ENCODE data around the gene ATF4.

The ATF4 gene

DNA sequence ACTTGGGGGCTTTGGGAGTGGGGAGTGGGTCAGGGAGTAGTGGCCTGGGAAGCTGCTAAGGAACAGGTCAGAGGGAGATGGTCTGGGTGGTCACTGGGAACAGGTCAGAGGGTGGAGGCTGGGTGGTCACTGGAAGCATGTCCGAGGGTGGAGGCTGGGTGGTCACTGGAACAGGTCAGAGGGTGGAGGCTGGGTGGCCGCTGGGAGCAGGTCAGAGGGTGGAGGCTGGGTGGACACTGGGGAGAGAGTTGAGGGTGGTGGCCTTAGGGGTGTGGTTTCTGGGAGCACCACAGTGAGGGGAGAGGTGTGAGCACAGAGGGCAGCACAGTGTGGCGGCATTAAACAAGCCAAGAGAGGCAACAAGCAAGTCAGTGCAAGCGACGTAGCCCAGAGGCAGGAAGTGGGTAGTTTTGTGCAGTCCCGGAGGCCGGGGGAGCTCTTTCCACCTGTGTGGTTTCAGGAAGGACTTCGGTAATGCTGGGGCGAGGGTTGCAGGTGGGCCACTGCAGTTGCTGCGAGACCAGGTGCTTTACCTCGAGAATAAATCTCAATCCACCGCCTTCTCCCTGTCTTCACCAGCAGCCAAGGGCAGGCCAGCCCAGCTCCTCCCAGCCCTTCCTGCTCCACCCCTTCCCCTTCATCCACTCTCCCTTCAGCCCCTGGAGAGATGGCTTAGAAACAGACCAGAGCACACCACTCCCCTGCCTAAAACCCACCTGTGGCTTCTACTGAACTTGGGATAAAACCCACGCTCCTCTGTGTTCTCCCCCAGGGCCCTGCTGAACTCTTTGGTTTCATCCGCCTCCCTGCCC is 47.0 kb downstream of the ATF4 start:
- TF ChIP-seq CREB1 (IDR thresholded peaks at IDR 0.05; ENCODE audit: low read depth) (no peak), NFIC (IDR thresholded peaks at IDR 0.05) (no peak), RAD21 (IDR thresholded peaks at IDR 0.05; ENCODE audit: low read depth) (no peak), YY1 (IDR thresholded peaks at IDR 0.05; ENCODE audit: low read depth) (no peak)
- TF ChIP-seq, protein P1, sequence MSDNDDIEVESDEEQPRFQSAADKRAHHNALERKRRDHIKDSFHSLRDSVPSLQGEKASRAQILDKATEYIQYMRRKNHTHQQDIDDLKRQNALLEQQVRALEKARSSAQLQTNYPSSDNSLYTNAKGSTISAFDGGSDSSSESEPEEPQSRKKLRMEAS (IDR thresholded peaks at IDR 0.05): no peak

GRCh38 chr22:39568278-39568981 is 48.1 kb downstream of the ATF4 start:
- TF ChIP-seq NFIC (IDR thresholded peaks at IDR 0.05) (no peak), YY1 (IDR thresholded peaks at IDR 0.05; ENCODE audit: low read depth) (no peak), CREB1 (IDR thresholded peaks at IDR 0.05; ENCODE audit: low read depth) (no peak), FOXM1 (IDR thresholded peaks at IDR 0.05; ENCODE audit: borderline replicate concordance, low read depth) (no peak), TCF12 (IDR thresholded peaks at IDR 0.05; ENCODE audit: low read depth) (no peak), RAD21 (IDR thresholded peaks at IDR 0.05; ENCODE audit: low read depth) (no peak), EP300 (IDR thresholded peaks at IDR 0.05; ENCODE audit: borderline replicate concordance) (no peak)

- TF ChIP-seq TCF12 (IDR thresholded peaks at IDR 0.05; ENCODE audit: low read depth) (no peak), FOXM1 (IDR thresholded peaks at IDR 0.05; ENCODE audit: borderline replicate concordance, low read depth) (no peak)
Observed at GRCh38 chr22:39569066-39569465, 48.7 kb downstream of the ATF4 start.

DNA sequence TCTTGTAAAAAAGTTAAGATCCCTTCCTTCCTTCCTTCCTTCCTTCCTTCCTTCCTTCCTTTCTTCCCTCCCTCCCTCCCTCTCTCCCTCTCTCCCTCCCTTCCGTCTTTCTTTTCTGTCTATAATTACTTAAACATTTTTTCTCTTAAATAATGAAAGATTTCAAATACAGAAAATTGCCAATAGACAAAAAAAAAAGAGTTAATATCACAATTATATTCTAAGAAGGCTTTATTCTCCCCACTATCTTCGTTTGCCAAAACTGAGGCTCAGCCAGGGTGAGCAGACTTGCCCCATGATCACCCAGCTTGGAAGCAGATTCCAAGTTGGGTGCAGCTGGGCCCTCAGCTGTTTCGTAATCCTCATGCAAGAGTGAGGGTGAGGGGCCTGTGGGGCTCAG is 49.9 kb downstream of the ATF4 start:
- no peak for TF ChIP-seq CREB1 (IDR thresholded peaks at IDR 0.05; ENCODE audit: low read depth)
- no peak for TF ChIP-seq EP300 (IDR thresholded peaks at IDR 0.05; ENCODE audit: borderline replicate concordance)
- no peak for TF ChIP-seq TCF12 (IDR thresholded peaks at IDR 0.05; ENCODE audit: low read depth)
- TF ChIP-seq, protein P1 (IDR thresholded peaks at IDR 0.05): no peak
- no peak for TF ChIP-seq RAD21 (IDR thresholded peaks at IDR 0.05; ENCODE audit: low read depth)
- TF ChIP-seq NFIC (IDR thresholded peaks at IDR 0.05): no peak
- TF ChIP-seq ZBTB7A (IDR thresholded peaks at IDR 0.05; ENCODE audit: low read depth): no peak
- no peak for TF ChIP-seq CEBPB (IDR thresholded peaks at IDR 0.05)
- TF ChIP-seq USF1 (IDR thresholded peaks at IDR 0.05): no peak
- TF ChIP-seq YY1 (IDR thresholded peaks at IDR 0.05; ENCODE audit: low read depth): no peak
- TF ChIP-seq REST (IDR thresholded peaks at IDR 0.05; ENCODE audit: low read depth): no peak
- TF ChIP-seq FOXM1 (IDR thresholded peaks at IDR 0.05; ENCODE audit: borderline replicate concordance, low read depth): no peak
- no peak for TF ChIP-seq EGR1 (IDR thresholded peaks at IDR 0.05)
- no peak for TF ChIP-seq TAF1 (IDR thresholded peaks at IDR 0.05; ENCODE audit: low read depth)
- TF ChIP-seq TEAD4 (IDR thresholded peaks at IDR 0.05): no peak

GRCh38 chr22:39570665-39571064 is 50.3 kb downstream of the ATF4 start, which contains the start of gene CACNA1I:
TSS of gene CACNA1I (plus strand) at chr22:39570753. CDS start at chr22:39570753, 0 bp downstream.
- TF ChIP-seq USF1 (IDR thresholded peaks at IDR 0.05) (no peak), RAD21 (IDR thresholded peaks at IDR 0.05; ENCODE audit: low read depth) (no peak), EGR1 (IDR thresholded peaks at IDR 0.05) (no peak), CEBPB (IDR thresholded peaks at IDR 0.05) (no peak)

DNA sequence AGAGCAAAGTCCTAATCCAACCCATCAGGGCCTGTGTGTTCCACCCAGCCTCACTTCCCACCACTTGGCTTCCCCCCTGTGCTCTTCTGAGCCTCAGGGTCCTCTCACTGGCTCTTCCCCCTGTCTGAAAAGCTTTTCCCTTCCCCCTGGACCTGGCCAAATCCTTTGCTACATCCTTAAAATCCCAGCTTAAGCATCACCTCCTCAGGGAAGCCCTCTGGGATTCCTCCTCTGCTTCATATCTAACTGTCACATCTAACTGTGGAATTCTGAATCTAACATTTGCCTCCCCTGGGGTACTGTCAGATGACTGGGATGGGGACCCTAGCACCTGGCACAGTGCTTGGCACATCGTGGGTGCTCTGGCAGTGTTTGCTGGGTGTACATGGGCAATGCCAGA is 51.2 kb downstream of the ATF4 start:
- TF ChIP-seq YY1 (IDR thresholded peaks at IDR 0.05; ENCODE audit: low read depth): no peak
- TF ChIP-seq CEBPB (IDR thresholded peaks at IDR 0.05): no peak
- TF ChIP-seq NFIC (IDR thresholded peaks at IDR 0.05): no peak
- TF ChIP-seq, protein P1 (IDR thresholded peaks at IDR 0.05): no peak
- TF ChIP-seq RAD21 (IDR thresholded peaks at IDR 0.05; ENCODE audit: low read depth): no peak
